ENCODE results near the gene FAM124B.

FAM124B gene

GRCh38 chr2:224440988-224441387 is 39.1 kb upstream of the FAM124B start:
- DNase-seq (ENCODE audit: extremely low read depth, low read depth), result no peak
- TF ChIP-seq CTCF (IDR thresholded peaks at IDR 0.05; ENCODE audit: low read depth, low read length, missing control alignments), result no peak
- H3K4me3 ChIP-seq (replicated peaks; ENCODE audit: low read depth, low read length), result no peak overlapping the region

GRCh38 chr2:224438726-224439125 is 36.8 kb upstream of the FAM124B start:
- no peak for TF ChIP-seq CTCF (IDR thresholded peaks at IDR 0.05; ENCODE audit: low read depth, low read length, missing control alignments)
- no peak overlapping the region for H3K4me3 ChIP-seq (replicated peaks; ENCODE audit: low read depth, low read length)
- DNase-seq (ENCODE audit: extremely low read depth, low read depth), result no peak

DNA sequence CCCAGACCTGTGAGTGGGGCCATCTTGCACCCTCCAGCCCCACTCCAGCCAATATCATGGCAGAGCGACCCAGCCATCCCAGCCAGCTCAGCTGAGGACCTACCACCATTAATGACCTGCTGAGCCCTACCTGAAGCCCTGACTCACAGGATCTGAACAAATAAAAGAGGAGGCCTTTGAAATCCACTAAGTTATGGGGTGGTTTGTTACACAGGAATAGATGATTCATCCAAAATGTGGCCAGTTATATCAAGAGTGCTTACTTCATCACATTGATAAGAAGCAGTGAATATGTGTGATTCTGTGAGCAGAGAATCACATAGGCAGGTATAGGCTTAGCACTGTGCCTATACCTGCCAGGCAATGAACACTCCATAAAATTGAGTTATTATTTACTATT is 34.7 kb upstream of the FAM124B start:
- no peak for DNase-seq (ENCODE audit: extremely low read depth, low read depth)
- TF ChIP-seq CTCF (IDR thresholded peaks at IDR 0.05; ENCODE audit: low read depth, low read length, missing control alignments), result no peak
- no peak overlapping the region for H3K4me3 ChIP-seq (replicated peaks; ENCODE audit: low read depth, low read length)

DNA sequence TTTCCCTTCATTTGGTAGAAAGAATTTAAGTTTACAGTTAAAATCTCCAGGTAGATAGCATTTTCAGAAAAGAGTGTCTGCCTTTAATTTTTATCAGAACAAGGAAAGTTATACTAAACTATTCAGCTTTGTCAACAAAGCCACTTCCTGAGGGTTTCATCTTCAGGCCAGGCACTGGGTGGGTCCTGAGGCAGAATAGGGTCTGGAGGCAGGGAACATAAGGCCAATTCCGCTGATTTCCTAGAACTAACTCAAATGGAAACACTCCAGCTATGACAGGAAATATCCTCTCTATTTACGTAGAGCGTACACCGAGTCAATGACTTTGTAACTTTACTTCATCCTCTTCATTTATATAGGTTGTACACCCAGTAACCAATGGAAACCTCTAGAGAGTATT is 32.7 kb upstream of the FAM124B start:
- DNase-seq (ENCODE audit: extremely low read depth, low read depth), result no peak
- no peak overlapping the region for H3K4me3 ChIP-seq (replicated peaks; ENCODE audit: low read depth, low read length)
- no peak for TF ChIP-seq CTCF (IDR thresholded peaks at IDR 0.05; ENCODE audit: low read depth, low read length, missing control alignments)

DNA sequence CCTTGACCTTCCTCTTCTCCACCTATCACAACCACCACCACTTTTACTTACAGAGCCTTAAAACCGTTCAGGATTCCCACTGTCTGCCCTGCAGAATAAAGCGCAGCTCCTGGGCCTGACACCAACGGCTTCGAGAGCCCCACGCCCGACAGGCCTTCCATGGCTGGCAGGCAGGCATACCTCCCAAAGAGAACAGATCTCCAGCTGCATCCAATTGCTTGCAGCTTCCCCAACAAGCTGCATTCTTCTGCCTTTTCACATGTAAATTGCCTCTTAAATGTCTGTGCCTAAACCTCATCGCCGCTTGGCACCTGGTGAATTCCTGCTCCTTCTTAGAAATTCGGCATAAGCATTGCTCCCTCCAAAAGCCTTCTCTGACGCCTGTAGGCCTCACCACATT is 31.5 kb upstream of the FAM124B start:
- no peak overlapping the region for H3K4me3 ChIP-seq (replicated peaks; ENCODE audit: low read depth, low read length)
- no peak for DNase-seq (ENCODE audit: extremely low read depth, low read depth)
- no peak for TF ChIP-seq CTCF (IDR thresholded peaks at IDR 0.05; ENCODE audit: low read depth, low read length, missing control alignments)

DNA sequence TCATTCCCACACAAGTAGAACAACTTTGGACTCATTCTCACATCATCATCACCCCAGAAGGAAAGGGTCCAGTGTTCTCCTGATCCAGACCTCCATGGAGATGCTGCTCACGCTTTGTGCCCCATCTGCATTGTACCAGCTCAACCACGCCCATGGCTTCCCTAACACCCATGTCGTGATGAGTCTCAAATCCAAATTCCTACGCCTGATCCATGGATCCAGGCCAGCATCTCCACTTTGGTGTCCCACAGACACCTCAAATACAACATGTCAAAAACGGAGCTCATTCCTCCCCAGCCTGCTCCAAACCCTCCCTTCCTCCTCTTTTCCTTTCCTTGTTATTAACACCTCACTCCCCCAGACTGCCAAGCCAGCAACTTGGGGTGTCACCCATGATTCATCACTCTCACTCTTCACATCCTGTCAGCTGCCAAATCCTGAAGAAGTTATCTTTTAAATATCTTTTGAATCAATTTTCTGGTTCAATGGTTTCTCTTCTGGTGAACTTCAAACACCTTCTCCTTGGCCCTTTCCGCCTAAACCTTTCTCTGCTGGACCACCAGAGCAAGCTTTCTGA is 30.2 kb upstream of the FAM124B start:
- DNase-seq (ENCODE audit: extremely low read depth, low read depth), result no peak
- TF ChIP-seq CTCF (IDR thresholded peaks at IDR 0.05; ENCODE audit: low read depth, low read length, missing control alignments), result no peak
- no peak overlapping the region for H3K4me3 ChIP-seq (replicated peaks; ENCODE audit: low read depth, low read length)

DNA sequence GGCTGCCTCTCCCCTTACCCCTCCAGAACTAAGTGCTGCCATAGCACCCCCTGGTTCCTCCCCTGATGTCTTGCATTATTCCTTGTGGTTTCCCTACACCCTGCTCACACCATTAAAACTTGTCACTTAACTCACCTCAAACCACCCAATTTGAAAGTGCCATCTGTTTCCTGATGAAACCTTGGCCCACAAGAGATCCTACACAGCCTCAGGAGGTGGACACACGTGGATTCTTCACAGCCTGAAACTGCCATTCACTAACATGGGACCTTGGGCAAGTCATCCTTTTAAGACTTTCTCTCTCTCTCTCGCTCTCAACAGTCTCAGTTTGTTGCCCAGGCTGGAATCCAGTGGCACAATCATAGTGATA is 27.5 kb upstream of the FAM124B start:
- no peak overlapping the region for H3K4me3 ChIP-seq (replicated peaks; ENCODE audit: low read depth, low read length)
- TF ChIP-seq CTCF (IDR thresholded peaks at IDR 0.05; ENCODE audit: low read depth, low read length, missing control alignments), result no peak
- no peak for DNase-seq (ENCODE audit: extremely low read depth, low read depth)

Measured in HFF-Myc (cell line).